UCSD-AML1 (cell line): Measurements from ENCODE around the gene MTUS2.
A peak's percentile ranks its signal among the peaks of the same experiment; 100 is the strongest.

Experiments used
- DNase-seq: peaks from one replicate; lab custom pipeline; 2025; ENCODE audit not compliant: unreplicated experiment; lab: John Stamatoyannopoulos, UW

Gene MTUS2

GRCh38 chr13:28820099-28821051, at the start of gene MTUS2:
Gene MTUS2, plus strand, starts transcription at chr13:28820339.
- DNase-seq = no peak

- no peak for DNase-seq
Observed at GRCh38 chr13:28778308-28779215, 41.6 kb upstream of the MTUS2 start.

- DNase-seq = no peak
Observed at GRCh38 chr13:28792992-28793391, 27.1 kb upstream of the MTUS2 start.

- no peak for DNase-seq
Observed at GRCh38 chr13:28794396-28794795, 25.7 kb upstream of the MTUS2 start.

GRCh38 chr13:28796938-28797257, 23.2 kb upstream of the MTUS2 start:
- no peak for DNase-seq

GRCh38 chr13:28805193-28805819, 14.8 kb upstream of the MTUS2 start:
- DNase-seq = peak; percentile 15

GRCh38 chr13:28817204-28817603, 2.9 kb upstream of the MTUS2 start:
- DNase-seq = no peak

- DNase-seq = no peak
Observed at GRCh38 chr13:28819046-28819730, 951 bp upstream of the MTUS2 start.

GRCh38 chr13:28819735-28820098, 422 bp upstream of the MTUS2 start:
- DNase-seq = peak; percentile 40

GRCh38 chr13:28822151-28822550, 2.0 kb downstream of the MTUS2 start:
- no peak for DNase-seq

GRCh38 chr13:28822801-28823200, 2.7 kb downstream of the MTUS2 start:
- no peak for DNase-seq

- DNase-seq = no peak
Observed at GRCh38 chr13:28825379-28825778, 5.2 kb downstream of the MTUS2 start.

- DNase-seq = no peak
Observed at GRCh38 chr13:28826368-28826767, 6.2 kb downstream of the MTUS2 start.

GRCh38 chr13:28830580-28830979, 10.4 kb downstream of the MTUS2 start:
- DNase-seq = no peak

- no peak for DNase-seq
Observed at GRCh38 chr13:28831117-28831516, 11.0 kb downstream of the MTUS2 start.

- no peak for DNase-seq
Observed at GRCh38 chr13:28837111-28837510, 17.0 kb downstream of the MTUS2 start.

- DNase-seq = no peak
Observed at GRCh38 chr13:28843639-28844038, 23.5 kb downstream of the MTUS2 start.

GRCh38 chr13:28849441-28849840, 29.3 kb downstream of the MTUS2 start:
- DNase-seq = no peak

- no peak for DNase-seq
Observed at GRCh38 chr13:28850226-28850625, 30.1 kb downstream of the MTUS2 start.

GRCh38 chr13:28851422-28851821, 31.3 kb downstream of the MTUS2 start:
- DNase-seq = no peak

- no peak for DNase-seq
Observed at GRCh38 chr13:28854657-28855056, 34.5 kb downstream of the MTUS2 start.
